Skeletal muscle tissue (tissue), 4 donors: ENCODE measurements around the gene TMEM114. TPM values are rescaled to one million over a fixed set of nuclear protein-coding genes. Genes with fewer than 3 reads are reported as not detected.

ENCODE experiments used
- H3K27ac ChIP-seq: one replicate; pipeline ENCODE4 v1.7.0; 2013; ENCODE audit warnings: mild to moderate bottlenecking, low read depth, low read length, inconsistent platforms
- H3K27me3 ChIP-seq, 3 donors: one replicate each; pipeline ENCODE4 v1.7.0; 2013; ENCODE audit warnings: low read length in 3 of 3; ENCODE audit not compliant: control insufficient read depth in 3 of 3, insufficient read depth in 3 of 3
- H3K36me3 ChIP-seq, 3 donors: one replicate each; pipeline ENCODE4 v1.7.0; 2013; ENCODE audit warnings: low read length in 3 of 3; ENCODE audit not compliant: control insufficient read depth in 3 of 3, insufficient read depth in 3 of 3
- H3K4me1 ChIP-seq, 3 donors: one replicate each; pipeline ENCODE4 v1.7.0; 2013; ENCODE audit warnings: low read length in 3 of 3, mild to moderate bottlenecking in 3 of 3; ENCODE audit not compliant: control insufficient read depth in 3 of 3, insufficient read depth in 3 of 3
- H3K4me3 ChIP-seq, 3 donors: one replicate each; pipeline ENCODE4 v1.7.0; 2013; ENCODE audit warnings: low read length in 3 of 3
- H3K9ac ChIP-seq, 3 donors: one replicate each; pipeline ENCODE4 v1.7.0; 2013; ENCODE audit warnings: low read length in 3 of 3, mild to moderate bottlenecking in 3 of 3, moderate library complexity in 2 of 3, low read depth in 1 of 3
- H3K9me3 ChIP-seq, 3 donors: one replicate each; pipeline ENCODE4 v1.7.0; 2013; ENCODE audit warnings: low read length in 3 of 3; ENCODE audit not compliant: control insufficient read depth in 3 of 3
- total RNA-seq: library from RNA; depleted of rRNA; stranded (reverse); fragments of >200 nt; gene quantifications from one replicate; pipeline ENCODE4 v1.2.3, GENCODE V29; 2014
- donor health status: Osteomylitis.

Gene TMEM114
- total RNA-seq, 1 donor from 2014 or later, result not detected

- H3K36me3 ChIP-seq, result peaks cover 55 to 63% (median 58%) of the 10 kb centered on the region in 3 donors
- H3K4me3 ChIP-seq, result no peak overlapping the region
- H3K9ac ChIP-seq, result no peak overlapping the region
- H3K27me3 ChIP-seq, result no peaks in the 10 kb centered on the region
- no peaks in the 10 kb centered on the region for H3K9me3 ChIP-seq
- H3K27ac ChIP-seq, result no peak overlapping the region
- H3K4me1 ChIP-seq, result peaks cover 8 to 21% (median 11%) of the 10 kb centered on the region in 3 donors
Measured at GRCh38 chr16:8626946-8627345, 36.6 kb upstream of the TMEM114 start.

DNA sequence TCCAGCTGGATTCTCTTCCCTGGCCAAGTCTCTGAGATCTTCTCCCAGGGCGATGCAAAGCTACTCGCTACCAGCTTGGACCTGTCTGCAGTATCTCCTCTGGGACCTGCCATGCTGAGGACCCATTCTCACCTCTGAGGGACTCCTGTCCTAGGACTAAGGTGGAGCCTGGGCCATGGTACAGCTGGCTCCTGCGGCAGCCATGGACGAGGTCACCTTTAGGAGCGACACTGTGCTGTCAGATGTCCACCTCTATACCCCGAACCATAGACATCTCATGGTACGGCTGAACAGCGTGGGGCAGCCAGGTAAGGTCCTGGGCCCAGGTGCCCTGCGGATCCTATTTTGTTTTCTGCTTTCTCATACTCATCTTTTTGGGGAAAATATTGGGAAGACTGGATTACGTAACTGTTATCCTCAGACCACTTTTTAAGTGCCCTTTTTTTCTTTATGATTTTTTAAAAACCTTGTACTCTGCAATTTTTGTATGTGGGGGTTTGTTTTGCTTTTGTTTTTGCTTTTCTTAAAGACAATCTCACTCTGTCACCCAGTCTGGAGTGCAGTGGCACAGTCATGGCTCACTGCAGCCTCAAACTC, 35.3 kb upstream of the TMEM114 start:
- no peaks in the 10 kb centered on the region for H3K9me3 ChIP-seq
- peaks cover 10 to 23% (median 11%) of the 10 kb centered on the region in 3 donors for H3K4me1 ChIP-seq
- no peaks in the 10 kb centered on the region for H3K27me3 ChIP-seq
- no peak overlapping the region for H3K27ac ChIP-seq
- H3K36me3 ChIP-seq, result peaks cover 46 to 54% (median 50%) of the 10 kb centered on the region in 3 donors
- no peak overlapping the region for H3K4me3 ChIP-seq
- H3K9ac ChIP-seq, result no peak overlapping the region

GRCh38 chr16:8623634-8624033, 33.3 kb upstream of the TMEM114 start:
- no peak overlapping the region for H3K4me3 ChIP-seq
- H3K9ac ChIP-seq, result no peak overlapping the region
- H3K27ac ChIP-seq, result no peak overlapping the region
- no peaks in the 10 kb centered on the region for H3K9me3 ChIP-seq
- H3K27me3 ChIP-seq, result no peaks in the 10 kb centered on the region
- H3K36me3 ChIP-seq, result peaks cover 27 to 35% (median 30%) of the 10 kb centered on the region in 3 donors
- peaks cover 10 to 23% (median 11%) of the 10 kb centered on the region in 3 donors for H3K4me1 ChIP-seq

GRCh38 chr16:8622315-8622656, 32.0 kb upstream of the TMEM114 start:
- Histone ChIP-seq H3K27ac (peak overlapping the region; percentile 94), H3K27me3 (no peaks in the 10 kb centered on the region), H3K9ac (peak overlapping the region; percentile 99 to 100 (median 99)), H3K9me3 (no peaks in the 10 kb centered on the region), H3K36me3 (peaks cover 13 to 21% (median 19%) of the 10 kb centered on the region in 3 donors), H3K4me1 (peaks cover 10 to 23% (median 11%) of the 10 kb centered on the region in 3 donors), H3K4me3 (peak overlapping the region; percentile 99 to 100 (median 99))

DNA sequence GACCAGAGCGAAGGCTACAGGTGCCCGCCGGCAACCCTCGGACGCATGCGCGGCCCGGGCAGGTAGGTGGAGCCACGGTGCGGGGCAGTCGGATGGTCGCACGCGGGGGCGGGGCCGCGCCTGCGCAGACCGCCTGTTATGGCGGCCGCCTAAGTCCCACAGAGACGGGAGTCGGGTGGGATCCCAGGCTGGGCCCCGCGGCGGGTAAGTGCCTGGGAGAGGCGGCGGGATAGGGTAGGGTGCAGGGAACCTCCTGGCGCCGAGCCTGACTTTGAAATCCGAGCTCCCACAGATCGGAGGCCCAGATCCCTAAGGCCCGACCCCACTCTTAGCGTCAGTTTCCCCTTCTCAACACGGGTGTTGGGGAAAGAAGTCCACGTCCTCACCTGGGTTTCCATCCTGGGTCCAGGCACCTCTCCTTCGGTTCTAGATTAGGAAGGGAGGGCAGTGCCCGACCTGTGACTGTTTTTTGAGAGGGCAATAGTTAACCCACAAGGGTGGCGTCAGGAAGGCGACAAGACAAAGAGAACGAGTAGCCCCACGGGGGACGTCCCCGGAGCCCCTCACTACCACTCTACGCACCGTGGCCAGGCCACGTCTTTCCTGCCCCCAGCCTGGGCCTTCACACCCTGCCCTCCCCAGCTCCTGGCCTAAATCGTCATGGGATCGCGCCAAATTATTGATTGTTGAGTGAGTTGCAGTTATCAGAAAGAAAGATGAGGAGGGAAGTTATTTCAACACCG, 31.4 kb upstream of the TMEM114 start, which contains the start of gene METTL22:
METTL22 (plus strand) TSS at position 127 of the 743 bp plus-strand sequence. CDS start 3,968 bp downstream, outside the sequence.
- Histone ChIP-seq H3K9me3 (no peaks in the 10 kb centered on the region), H3K9ac (peak within 1 kb of the TSS; percentile 99 to 100 (median 99)), H3K27ac (peak within 1 kb of the TSS; percentile 94), H3K36me3 (peaks cover 8 to 16% (median 14%) of the 10 kb centered on the region in 3 donors), H3K27me3 (no peaks in the 10 kb centered on the region), H3K4me3 (peak within 1 kb of the TSS; percentile 99 to 100 (median 99)), H3K4me1 (peaks cover 10 to 23% (median 11%) of the 10 kb centered on the region in 3 donors)

GRCh38 chr16:8621222-8621571, 30.9 kb upstream of the TMEM114 start:
- peaks cover 0 to 3% (median 0%) of the 10 kb centered on the region in 3 donors for H3K27me3 ChIP-seq
- H3K9ac ChIP-seq, result peak overlapping the region in 2 of 3 donors; percentile 99 to 100
- peaks cover 7 to 15% (median 13%) of the 10 kb centered on the region in 3 donors for H3K36me3 ChIP-seq
- peak overlapping the region; percentile 94 for H3K27ac ChIP-seq
- peak overlapping the region; percentile 99 to 100 (median 99) for H3K4me3 ChIP-seq
- H3K9me3 ChIP-seq, result no peaks in the 10 kb centered on the region
- H3K4me1 ChIP-seq, result peaks cover 10 to 23% (median 11%) of the 10 kb centered on the region in 3 donors

DNA sequence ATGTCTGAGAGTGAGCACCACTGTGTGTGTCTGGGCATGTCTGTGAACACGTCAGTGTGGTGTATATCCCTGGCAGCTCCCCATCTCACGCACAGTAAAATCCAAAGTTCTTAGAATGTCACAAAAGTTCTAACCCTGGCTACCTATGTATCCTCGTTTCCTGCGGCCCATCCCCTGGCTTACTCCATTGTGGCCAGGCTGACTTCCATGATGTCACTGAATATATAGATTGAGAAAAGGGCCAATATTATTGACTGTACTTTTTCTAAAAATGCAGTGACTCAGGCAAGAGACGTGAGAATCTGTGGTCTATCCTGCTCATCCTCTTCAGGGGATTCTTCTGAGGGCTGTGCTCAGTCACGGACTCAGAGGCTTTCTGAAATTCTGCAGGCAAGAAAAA, 30.2 kb upstream of the TMEM114 start:
- Histone ChIP-seq H3K9ac (no peak overlapping the region), H3K9me3 (no peaks in the 10 kb centered on the region)

DNA sequence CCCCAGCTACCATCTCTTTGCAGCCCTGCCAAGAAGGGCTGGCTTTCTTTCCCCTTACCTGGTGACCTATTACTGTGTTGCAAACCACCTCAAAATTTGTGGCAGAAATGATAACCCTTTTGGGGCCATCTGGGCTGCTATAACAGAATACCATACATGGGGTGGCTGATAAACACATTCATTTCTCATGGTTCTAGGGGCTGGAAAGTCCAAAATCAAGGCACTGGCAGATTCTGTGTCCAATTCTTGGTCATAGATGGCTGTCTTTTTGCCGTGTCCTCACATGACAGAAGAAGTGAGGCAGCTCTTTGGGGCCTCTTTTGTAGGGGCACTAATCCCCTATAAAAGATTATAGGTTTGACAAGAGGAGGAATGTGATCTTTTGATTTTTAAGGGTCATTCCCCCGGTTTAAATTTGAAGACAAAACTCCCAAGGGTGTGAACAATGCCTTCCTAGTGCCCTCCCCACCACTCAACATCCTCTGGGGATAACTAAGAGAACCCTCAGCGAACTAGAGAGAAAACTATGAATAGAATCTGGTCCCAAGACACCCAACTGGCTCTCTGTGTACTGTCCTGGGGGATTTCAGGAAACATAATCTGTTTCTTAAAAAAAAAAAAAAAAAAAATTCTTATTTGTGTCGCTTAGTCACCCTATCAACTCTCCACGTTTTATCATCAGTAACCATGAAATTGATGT, 29.5 kb upstream of the TMEM114 start:
- no peaks in the 10 kb centered on the region for H3K9me3 ChIP-seq
- H3K27ac ChIP-seq, result no peak overlapping the region
- H3K27me3 ChIP-seq, result peaks cover 0 to 3% (median 0%) of the 10 kb centered on the region in 3 donors
- H3K4me3 ChIP-seq, result no peak overlapping the region
- peaks cover 10 to 23% (median 11%) of the 10 kb centered on the region in 3 donors for H3K4me1 ChIP-seq
- H3K36me3 ChIP-seq, result peaks cover 0 to 5% (median 4%) of the 10 kb centered on the region in 3 donors
- H3K9ac ChIP-seq, result no peak overlapping the region

More for the DNA sequence above, 30.2 kb upstream of the TMEM114 start:
- Histone ChIP-seq H3K27me3 (peaks cover 0 to 3% (median 0%) of the 10 kb centered on the region in 3 donors), H3K4me1 (peaks cover 10 to 23% (median 11%) of the 10 kb centered on the region in 3 donors), H3K4me3 (no peak overlapping the region), H3K36me3 (peaks cover 2 to 8% (median 7%) of the 10 kb centered on the region in 3 donors), H3K27ac (no peak overlapping the region)

DNA sequence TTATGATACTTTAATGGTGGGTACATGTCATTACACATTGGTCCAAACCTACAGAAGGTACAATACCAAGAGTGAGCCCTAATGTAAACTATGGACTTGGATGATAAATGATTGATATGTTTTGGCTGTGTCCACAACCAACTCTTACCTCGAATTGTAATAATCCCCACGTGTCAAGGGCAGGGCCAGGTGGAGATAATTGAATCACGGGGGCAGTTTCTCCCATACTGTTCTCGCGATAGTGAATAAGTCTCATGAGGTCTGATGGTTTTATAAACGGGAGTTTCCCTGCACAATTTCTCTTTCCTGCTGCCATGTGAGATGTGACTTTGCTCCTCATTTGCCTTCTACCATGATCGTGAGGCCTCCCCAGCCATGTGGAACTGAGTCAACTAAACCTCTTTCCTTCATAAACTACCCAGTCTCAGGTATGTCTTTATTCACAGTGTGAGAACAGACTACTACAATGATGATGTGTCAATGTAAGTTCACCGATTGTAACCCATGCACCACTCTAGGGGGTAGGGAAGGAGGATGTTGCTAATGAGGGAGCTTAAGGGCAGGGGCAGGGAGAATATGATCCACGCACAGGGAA, 24.2 kb upstream of the TMEM114 start:
- no peaks in the 10 kb centered on the region for H3K36me3 ChIP-seq
- no peak overlapping the region for H3K4me3 ChIP-seq
- no peak overlapping the region for H3K27ac ChIP-seq
- peaks cover 0 to 10% (median 7%) of the 10 kb centered on the region in 3 donors for H3K27me3 ChIP-seq
- no peaks in the 10 kb centered on the region for H3K4me1 ChIP-seq
- H3K9me3 ChIP-seq, result no peaks in the 10 kb centered on the region
- H3K9ac ChIP-seq, result no peak overlapping the region
